Endothelial cell of umbilical vein (primary cell): ENCODE data around the gene PRC1.

ENCODE experiments used
- MYC ChIP-seq: IDR thresholded peaks from one replicate; pipeline ENCODE4 v1.6.1; 2011; ENCODE audit warnings: mild to moderate bottlenecking, low read depth, low read length
- TF ChIP-seq, protein P1 (sequence below), 2 donors: IDR thresholded peaks; 1 replicate in 1 of 2; 2 replicates in 1 of 2; pipeline ENCODE4 v1.5.1; 2011; ENCODE audit warnings: low read length in 2 of 2, mild to moderate bottlenecking in 2 of 2, moderate library complexity in 2 of 2, control low read depth in 1 of 2, inconsistent platforms in 1 of 2, low read depth in 1 of 2; ENCODE audit not compliant: insufficient read depth in 1 of 2; ENCODE audit errors: extremely low read depth in 1 of 2

GRCh38 chr15:90924375-90924774, 70.0 kb downstream of the PRC1 start:
- TF ChIP-seq, protein P1, sequence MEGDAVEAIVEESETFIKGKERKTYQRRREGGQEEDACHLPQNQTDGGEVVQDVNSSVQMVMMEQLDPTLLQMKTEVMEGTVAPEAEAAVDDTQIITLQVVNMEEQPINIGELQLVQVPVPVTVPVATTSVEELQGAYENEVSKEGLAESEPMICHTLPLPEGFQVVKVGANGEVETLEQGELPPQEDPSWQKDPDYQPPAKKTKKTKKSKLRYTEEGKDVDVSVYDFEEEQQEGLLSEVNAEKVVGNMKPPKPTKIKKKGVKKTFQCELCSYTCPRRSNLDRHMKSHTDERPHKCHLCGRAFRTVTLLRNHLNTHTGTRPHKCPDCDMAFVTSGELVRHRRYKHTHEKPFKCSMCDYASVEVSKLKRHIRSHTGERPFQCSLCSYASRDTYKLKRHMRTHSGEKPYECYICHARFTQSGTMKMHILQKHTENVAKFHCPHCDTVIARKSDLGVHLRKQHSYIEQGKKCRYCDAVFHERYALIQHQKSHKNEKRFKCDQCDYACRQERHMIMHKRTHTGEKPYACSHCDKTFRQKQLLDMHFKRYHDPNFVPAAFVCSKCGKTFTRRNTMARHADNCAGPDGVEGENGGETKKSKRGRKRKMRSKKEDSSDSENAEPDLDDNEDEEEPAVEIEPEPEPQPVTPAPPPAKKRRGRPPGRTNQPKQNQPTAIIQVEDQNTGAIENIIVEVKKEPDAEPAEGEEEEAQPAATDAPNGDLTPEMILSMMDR (IDR thresholded peaks at IDR 0.05; ENCODE audit: extremely low read depth in 1 of 2, insufficient read depth in 1 of 2, low read depth in 1 of 2, low read length in 2 of 2) = no peak
- TF ChIP-seq MYC = no peak
